SK-N-DZ (cell line): ENCODE measurements around the gene FAM20C.
A peak's percentile ranks its signal among the peaks of the same experiment; 100 is the strongest.
"Not testable (repeated sequence)": the region's sequence is repeated elsewhere in the genome, so short reads cannot be mapped to it uniquely, and the experiment has no call there.

Source experiments
- DNase-seq: peaks from one replicate; pipeline ENCODE4 v3.0.0-alpha.2; 2015; ENCODE audit warnings: low spot score

FAM20C gene

DNA sequence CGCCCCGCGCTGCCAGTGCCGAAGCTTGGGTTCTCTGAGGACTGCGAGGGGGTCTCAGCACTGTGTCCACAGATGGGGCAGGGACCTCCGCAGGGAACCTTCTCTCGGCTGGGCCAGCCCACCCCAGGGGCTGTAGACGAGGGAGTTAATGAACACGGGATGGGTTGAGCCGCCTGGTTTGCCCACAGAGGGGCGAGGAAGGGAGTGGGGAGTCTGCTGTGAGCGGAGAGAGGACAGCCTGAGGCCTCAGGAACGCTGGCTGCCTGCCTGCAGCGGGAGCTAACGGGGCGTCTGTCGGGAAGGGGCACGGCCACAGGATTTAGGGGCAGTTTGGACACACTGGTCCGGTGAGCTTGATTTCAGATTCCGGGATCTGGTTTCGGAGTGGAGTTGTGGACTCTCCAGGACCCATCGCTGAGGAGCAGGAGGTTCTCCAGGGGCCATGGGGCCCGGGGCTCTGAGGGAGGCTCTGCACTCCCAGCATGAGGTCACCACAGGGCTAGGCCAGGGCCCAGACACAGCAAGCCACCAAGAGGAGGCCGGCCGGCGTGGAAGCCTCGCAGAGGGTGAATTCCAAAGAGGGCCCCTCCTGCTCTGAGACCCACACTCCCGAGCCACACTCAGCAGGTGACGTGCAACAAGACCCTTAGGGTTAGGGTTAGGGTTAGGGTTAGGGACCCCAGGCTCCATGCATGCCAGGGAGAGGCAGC is 19.0 kb upstream of the FAM20C start:
- no peak for DNase-seq

- no peak for DNase-seq
Measured at GRCh38 chr7:174716-175115, 17.7 kb upstream of the FAM20C start.

DNA sequence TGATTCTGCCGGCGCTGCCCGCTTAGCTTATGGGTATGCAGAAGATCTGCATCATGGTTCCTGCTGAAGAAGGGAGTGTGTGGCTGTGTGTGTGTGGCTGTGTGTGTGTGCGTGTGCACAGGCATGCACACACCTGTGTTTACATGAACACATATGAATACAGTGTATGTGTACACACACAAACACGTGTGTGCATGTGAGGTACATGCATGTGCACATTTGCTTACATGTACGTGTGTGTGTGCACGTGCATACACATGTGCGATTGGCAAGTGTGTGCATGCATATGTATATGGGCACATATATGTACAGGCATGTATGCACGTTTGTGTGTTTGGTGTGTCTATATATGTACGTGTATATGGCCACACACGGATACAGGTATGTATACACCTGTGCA is 16.4 kb upstream of the FAM20C start:
- DNase-seq: no peak

GRCh38 chr7:176381-176780 is 16.0 kb upstream of the FAM20C start:
- DNase-seq: no peak

DNA sequence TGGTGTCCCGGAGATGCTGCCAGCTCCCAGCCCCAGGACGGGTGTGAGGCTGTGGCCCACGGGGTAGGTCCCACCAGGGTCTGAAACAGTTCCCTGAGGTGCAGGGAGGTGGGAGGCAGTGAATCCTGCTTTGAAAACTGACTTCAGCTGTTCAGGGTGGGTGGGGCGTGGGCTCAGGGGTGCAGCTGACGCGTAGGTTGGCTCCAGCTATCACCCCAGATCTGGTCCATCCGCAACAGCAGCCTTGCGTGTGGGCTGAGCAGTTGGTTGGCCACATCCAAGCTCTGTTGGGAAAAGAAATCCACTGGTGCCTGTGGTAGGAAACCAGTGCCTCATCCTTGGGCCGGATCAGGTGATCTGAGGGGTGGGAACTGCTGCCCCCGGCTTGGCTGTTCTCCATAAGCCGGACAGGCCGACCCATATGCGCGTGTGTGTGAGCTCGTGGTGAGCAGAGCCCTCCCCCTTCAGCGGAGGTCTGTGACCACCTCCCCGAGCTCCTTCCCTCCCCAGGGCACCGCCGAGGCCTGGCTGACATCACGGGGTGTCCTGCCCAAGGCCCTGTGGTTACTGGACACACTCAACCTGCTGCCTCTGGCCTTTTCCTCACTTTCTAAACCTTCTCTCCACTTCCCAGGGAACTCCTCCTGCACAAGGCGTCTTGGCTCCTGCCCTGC is 15.4 kb upstream of the FAM20C start:
- no peak for DNase-seq

DNA sequence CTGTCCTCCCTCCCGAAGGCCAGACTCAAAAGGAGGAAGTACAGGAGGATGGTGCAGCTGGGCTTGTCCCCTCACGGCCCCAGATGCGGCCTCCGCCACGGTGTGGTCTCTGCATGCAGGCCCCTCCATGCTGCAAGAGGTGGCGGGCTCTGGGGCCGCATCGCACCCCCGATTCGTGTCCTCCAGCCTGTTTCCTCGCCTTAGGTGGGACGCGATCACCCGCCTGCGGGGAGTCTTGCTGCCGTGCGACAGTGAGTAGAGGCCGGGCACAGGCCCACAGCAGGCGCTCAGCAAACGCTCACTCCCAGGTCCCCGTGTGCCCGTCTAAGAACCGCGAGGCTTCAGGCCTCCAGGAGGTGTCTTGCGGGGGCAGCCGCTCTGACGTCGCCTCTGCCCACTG is 13.9 kb upstream of the FAM20C start:
- no peak for DNase-seq

DNA sequence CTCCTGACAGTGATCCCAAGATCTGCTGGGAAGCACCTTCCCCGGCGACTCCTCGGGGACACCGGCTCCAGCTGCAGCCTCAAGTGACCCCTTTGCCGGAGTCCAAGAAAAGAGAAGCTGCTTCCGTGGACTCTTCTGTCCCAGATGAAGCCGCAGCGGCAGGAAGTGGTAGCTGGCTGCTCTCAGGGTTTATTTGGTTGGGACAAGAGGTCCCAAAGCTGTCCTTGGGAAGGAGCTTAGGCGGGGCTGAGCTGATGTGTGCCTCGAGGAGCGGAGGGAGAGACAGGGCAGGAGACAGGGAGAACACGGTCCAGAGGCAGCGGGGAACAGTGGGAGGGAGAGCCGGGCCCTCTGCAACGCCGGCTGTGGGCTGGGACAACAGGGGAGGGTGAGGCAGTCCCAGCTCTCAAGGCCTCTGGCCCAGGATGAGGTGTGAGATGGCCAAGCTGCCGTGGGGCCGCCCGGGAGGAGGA is 13.1 kb upstream of the FAM20C start:
- no peak for DNase-seq

- DNase-seq: no peak
Measured at GRCh38 chr7:179948-180694, 12.2 kb upstream of the FAM20C start.

GRCh38 chr7:181738-182137 is 10.6 kb upstream of the FAM20C start:
- no peak for DNase-seq

DNA sequence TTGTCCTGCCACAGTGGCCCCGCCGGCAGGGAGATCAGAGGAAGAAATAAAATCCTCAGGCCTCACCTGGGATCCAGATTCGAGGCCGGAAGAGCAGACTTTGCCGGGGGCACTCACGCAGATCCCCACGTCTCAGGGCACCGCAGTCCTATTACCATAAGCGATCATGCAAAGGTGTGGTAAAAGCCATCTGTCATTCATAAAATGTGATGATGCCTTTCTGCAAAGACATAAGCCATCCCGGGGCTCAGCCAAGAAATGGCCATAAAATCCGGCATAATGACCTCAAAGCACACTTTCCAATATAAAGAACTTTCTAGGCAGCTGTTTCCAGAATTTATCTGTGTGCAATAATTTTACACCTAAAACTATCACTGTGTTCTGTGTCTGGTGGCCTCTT is 9.9 kb upstream of the FAM20C start:
- not testable (repeated sequence) for DNase-seq

DNA sequence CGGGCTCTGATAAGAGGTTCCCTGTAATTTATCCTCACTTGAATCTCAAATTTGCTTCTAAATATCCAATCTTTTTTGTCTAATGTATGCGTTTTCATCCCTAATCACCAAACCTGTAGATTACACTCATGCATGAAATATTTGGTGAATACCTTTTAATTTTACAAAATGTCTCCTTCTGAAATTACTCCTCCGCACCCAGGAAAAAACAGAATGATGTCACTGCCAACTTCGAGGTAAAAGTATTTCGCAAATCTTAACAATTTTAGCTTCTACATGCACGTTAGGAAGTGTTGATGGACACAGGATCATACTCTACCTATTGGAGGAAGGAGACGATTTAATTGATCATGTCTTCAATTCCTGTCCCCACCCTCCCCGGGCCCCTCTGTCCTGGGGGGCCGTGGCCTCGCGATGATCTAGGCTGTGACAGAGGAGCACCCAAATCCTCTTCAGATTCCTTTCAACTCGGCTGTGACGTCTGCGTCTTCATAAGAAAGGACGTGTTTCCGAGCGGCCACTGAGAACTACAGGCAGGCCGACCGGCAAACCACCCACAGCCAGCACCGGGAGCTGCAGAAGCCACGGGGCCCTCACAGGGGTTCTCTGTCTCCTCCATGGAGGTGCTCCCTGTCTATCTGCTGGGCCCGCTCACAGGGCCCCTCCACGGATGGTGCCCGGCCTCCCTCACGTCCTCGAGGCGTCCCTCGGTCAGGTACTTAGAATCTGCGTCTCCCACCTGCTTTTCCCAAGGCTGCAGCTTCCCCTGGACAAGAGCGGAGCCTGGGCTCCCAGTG is 8.7 kb upstream of the FAM20C start:
- DNase-seq: no peak

GRCh38 chr7:184294-185264 is 7.8 kb upstream of the FAM20C start:
- DNase-seq: no peak

DNA sequence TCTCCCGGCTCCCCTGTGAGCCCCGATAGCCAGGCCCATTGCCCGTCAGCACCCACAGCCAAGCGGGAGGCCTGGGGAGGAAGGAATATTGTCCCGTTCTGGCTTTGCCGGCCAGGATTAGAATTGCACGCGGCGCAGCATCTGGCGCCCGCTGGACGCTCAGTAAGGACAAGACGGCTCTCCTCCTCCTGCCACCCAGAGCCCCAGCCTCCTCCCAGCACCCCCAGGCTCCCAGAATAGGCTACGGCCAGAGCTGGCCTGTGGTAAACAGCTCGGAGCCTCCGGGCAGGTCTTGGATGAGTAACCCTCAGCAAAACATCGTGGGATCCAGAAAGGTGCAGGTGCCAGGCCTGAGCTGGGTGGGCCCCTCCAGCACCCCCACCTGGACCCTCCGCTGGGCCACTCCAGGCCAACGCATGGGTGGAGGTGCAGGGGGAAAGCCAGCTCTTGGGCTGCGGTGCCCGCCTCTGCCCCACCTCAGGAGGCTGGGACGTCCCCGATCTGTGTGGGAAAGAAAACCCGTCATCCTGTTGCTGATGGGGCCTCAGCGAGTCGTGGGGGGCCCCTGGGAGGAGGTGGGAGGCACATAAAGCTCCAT is 5.8 kb upstream of the FAM20C start:
- no peak for DNase-seq

GRCh38 chr7:187227-187927 is 5.0 kb upstream of the FAM20C start:
- DNase-seq: peak; percentile 52

GRCh38 chr7:188174-188573 is 4.2 kb upstream of the FAM20C start:
- DNase-seq: no peak

- DNase-seq: no peak
Measured at GRCh38 chr7:188727-189500, 3.5 kb upstream of the FAM20C start.

GRCh38 chr7:189719-190118 is 2.7 kb upstream of the FAM20C start:
- no peak for DNase-seq

GRCh38 chr7:190196-190595 is 2.2 kb upstream of the FAM20C start:
- DNase-seq: no peak
